HG02571 (cell line): Measurements from ENCODE around the gene PEAK1.

Experiments
- ATAC-seq: cut with Tn5 transposase; IDR thresholded peaks from one replicate; pipeline ENCODE4 v1.9.1; 2021; ENCODE audit warnings: mild to moderate bottlenecking, moderate library complexity; ENCODE audit not compliant: unreplicated experiment

Gene PEAK1

DNA sequence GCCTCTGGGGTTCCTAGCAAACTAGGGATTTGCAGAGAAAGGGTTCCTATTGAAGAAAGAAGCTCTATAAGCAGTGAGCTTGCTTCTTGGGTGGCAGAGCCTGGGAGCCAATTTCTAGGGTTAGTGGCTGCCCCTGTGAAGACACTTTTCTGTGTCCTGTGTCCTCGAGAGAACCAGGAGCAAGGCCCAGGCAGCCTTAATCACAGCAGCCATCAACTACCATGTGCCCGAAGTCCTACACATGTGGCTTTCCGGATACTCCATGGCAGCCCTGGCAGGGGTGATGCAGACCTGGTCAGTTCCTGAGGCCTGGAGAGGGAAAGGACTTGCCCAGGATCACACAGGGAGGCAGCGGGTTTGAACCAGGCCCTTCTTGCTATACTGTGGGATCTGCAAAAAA, 321.3 kb downstream of the PEAK1 start:
- no peak for ATAC-seq

GRCh38 chr15:77097921-77098320, 322.0 kb downstream of the PEAK1 start:
- ATAC-seq, result no peak

- ATAC-seq, result no peak
Observed at GRCh38 chr15:77097248-77097721, 322.6 kb downstream of the PEAK1 start.

- ATAC-seq, result no peak
Observed at GRCh38 chr15:77096541-77096940, 323.4 kb downstream of the PEAK1 start.

- no peak for ATAC-seq
Observed at GRCh38 chr15:77096138-77096537, 323.8 kb downstream of the PEAK1 start.

GRCh38 chr15:77094397-77095030, 325.4 kb downstream of the PEAK1 start:
- no peak for ATAC-seq

DNA sequence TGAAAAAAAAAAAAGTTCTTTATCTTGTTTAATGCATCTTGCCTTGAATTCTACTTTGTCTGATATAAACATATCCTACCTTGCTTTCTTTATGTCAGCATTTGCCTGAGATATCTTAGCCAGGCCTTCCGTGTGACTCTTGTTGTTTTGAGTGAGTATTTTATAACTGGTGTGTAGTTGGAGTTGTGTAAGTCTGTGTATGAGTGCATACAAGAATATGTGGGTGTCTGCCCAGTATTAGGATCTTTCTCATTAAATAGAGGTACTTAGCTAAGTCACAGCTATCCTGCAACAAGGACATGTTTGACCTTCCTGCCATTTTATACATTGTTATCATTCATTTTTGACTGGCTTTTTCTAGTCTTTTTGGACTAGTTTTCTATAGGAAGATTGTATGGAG, 326.5 kb downstream of the PEAK1 start:
- ATAC-seq, result no peak

DNA sequence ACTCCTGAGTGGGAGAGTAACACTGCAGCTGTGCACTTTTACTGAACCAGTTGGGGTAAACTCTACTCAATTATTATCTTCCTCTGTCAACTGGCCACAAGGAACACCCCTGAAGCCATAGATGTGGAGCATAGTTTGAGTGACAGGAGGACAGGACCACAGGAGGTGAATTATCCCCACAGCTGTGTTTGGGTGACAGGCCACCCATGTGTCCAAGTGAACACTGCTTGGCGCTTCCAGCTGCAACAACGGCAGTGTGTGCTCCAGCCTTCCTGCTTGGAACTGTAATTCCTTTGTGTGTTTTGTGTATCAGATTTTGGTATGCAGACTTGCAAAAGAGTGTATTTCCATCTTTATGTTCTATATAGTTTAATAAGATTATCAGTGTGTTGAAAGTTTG, 328.8 kb downstream of the PEAK1 start:
- ATAC-seq, result no peak

GRCh38 chr15:77087213-77087612, 332.7 kb downstream of the PEAK1 start:
- ATAC-seq, result no peak

DNA sequence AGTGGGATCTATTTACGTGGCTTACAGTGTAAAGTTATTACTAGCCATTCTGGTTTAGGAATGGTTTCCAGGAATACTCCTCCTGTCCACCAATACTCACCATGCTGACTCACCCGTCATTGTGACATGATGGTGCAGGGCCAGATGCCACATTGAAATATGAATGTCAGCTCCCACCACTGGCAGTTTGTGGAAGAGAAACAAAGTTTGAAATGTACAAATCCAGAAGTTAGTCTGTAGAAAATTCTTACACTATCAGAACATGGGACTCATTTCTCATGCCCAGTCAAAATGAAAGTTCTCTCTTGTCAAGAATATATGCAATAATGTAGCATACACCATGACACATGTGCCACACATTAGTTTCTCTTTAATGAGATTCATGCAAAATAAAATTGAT, 334.6 kb downstream of the PEAK1 start:
- ATAC-seq, result no peak

GRCh38 chr15:77084436-77084835, 335.5 kb downstream of the PEAK1 start:
- no peak for ATAC-seq

GRCh38 chr15:77083381-77084160, 336.3 kb downstream of the PEAK1 start:
- ATAC-seq, result peak; percentile 84

- no peak for ATAC-seq
Observed at GRCh38 chr15:77081971-77082370, 337.9 kb downstream of the PEAK1 start.

- ATAC-seq, result no peak
Observed at GRCh38 chr15:77076323-77076915, 343.5 kb downstream of the PEAK1 start.

GRCh38 chr15:77075528-77075927, 344.4 kb downstream of the PEAK1 start:
- ATAC-seq, result no peak

DNA sequence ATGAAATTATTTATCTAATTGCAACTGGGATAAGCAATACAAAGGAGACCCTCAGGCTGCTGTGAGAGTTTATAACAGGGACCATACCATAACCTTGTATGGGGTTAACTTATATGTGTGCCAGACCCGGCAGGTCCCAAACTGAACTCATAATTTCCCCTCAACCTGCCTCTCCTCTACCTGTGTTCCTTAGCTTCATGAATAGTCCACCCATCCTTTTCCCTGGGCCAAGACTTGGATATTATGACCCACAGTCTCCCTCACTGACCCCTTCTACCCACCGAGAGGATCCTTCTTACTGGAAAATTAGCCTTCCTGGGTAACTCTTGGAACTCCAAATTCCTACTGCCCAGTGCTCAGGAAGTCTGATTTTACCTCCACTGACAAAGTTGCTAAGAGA, 345.6 kb downstream of the PEAK1 start:
- ATAC-seq, result no peak

GRCh38 chr15:77071305-77072223, 348.3 kb downstream of the PEAK1 start:
- ATAC-seq, result no peak

GRCh38 chr15:77070495-77071304, 349.2 kb downstream of the PEAK1 start, which contains the start of gene TSPAN3:
TSPAN3 (minus strand) TSS chr15:77071109; CDS start chr15:77070954, 155 bp downstream.
- peak; percentile 94 for ATAC-seq

GRCh38 chr15:77070180-77070494, 349.8 kb downstream of the PEAK1 start:
- ATAC-seq, result no peak

GRCh38 chr15:77069521-77070121, 350.3 kb downstream of the PEAK1 start:
- no peak for ATAC-seq
